ENCODE results near the gene PZP.

DNA sequence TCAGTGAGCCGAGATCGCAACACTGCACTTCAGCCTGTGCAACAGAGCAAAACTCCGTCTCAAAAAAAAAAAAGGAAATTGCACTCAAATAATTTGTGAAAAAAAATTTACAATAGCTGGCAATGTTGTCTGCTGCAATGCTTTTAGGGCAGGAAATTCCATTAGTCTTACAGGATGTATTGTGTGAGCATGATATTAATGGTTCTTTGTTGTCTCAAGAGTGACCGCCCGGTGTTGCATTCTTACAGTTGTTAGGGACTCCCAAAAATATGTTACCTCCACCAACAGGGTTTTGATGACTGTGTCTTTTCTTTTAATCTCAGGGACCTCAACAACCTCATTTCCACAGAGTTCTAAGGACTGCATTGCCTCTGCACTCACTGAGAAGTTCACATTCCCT, 44.8 kb downstream of the PZP start:
- TF ChIP-seq CTCF (IDR thresholded peaks at IDR 0.05; ENCODE audit: insufficient read depth, low read depth, low read length): no peak
- no peak for TF ChIP-seq EZH2 (IDR thresholded peaks at IDR 0.05; ENCODE audit: insufficient read depth, low read length)

Measured in astrocyte (in vitro differentiated cells and primary cell).